Measurements from ENCODE around the gene MPZL2.

MPZL2 gene

GRCh38 chr11:118282606-118283005, 18.5 kb upstream of the MPZL2 start:
- H3K27me3 ChIP-seq (ENCODE audit: insufficient read depth, poor library complexity, severe bottlenecking), result no peaks in the 10 kb centered on the region
- no peak overlapping the region for H3K27ac ChIP-seq (replicated peaks)
- DNase-seq (ENCODE audit: low read depth in 1 of 2, low spot score in 1 of 2), result no peak
- H3K4me3 ChIP-seq (replicated peaks; ENCODE audit: insufficient read depth, low read length), result no peak overlapping the region
- no peak for TF ChIP-seq CTCF (IDR thresholded peaks at IDR 0.05; ENCODE audit: insufficient read depth, low read length)
- TF ChIP-seq POLR2AphosphoS5 (IDR thresholded peaks at IDR 0.05; ENCODE audit: low read depth), result no peak
- TF ChIP-seq GABPA (IDR thresholded peaks at IDR 0.05; ENCODE audit: low read depth), result no peak
- TF ChIP-seq SPI1 (IDR thresholded peaks at IDR 0.05; ENCODE audit: borderline replicate concordance, low read depth), result no peak
- no peak for TF ChIP-seq REST (IDR thresholded peaks at IDR 0.05; ENCODE audit: insufficient replicate concordance, low read depth)

GRCh38 chr11:118281284-118281683, 17.2 kb upstream of the MPZL2 start:
- DNase-seq (ENCODE audit: low read depth in 1 of 2, low spot score in 1 of 2), result no peak
- H3K4me3 ChIP-seq (replicated peaks; ENCODE audit: insufficient read depth, low read length), result no peak overlapping the region

GRCh38 chr11:118277312-118277711, 13.2 kb upstream of the MPZL2 start:
- Histone ChIP-seq H3K27me3 (ENCODE audit: insufficient read depth, poor library complexity, severe bottlenecking) (no peaks in the 10 kb centered on the region), H3K4me3 (replicated peaks; ENCODE audit: insufficient read depth, low read length) (no peak overlapping the region), H3K27ac (replicated peaks) (no peak overlapping the region)
- TF ChIP-seq REST (IDR thresholded peaks at IDR 0.05; ENCODE audit: insufficient replicate concordance, low read depth) (no peak), CTCF (IDR thresholded peaks at IDR 0.05; ENCODE audit: insufficient read depth, low read length) (no peak), GABPA (IDR thresholded peaks at IDR 0.05; ENCODE audit: low read depth) (no peak), POLR2AphosphoS5 (IDR thresholded peaks at IDR 0.05; ENCODE audit: low read depth) (no peak), SPI1 (IDR thresholded peaks at IDR 0.05; ENCODE audit: borderline replicate concordance, low read depth) (no peak)
- no peak for DNase-seq (ENCODE audit: low read depth in 1 of 2, low spot score in 1 of 2)

More at GRCh38 chr11:118281284-118281683, 17.2 kb upstream of the MPZL2 start:
- no peaks in the 10 kb centered on the region for H3K27me3 ChIP-seq (ENCODE audit: insufficient read depth, poor library complexity, severe bottlenecking)
- TF ChIP-seq REST (IDR thresholded peaks at IDR 0.05; ENCODE audit: insufficient replicate concordance, low read depth), result no peak
- TF ChIP-seq SPI1 (IDR thresholded peaks at IDR 0.05; ENCODE audit: borderline replicate concordance, low read depth), result no peak
- no peak for TF ChIP-seq GABPA (IDR thresholded peaks at IDR 0.05; ENCODE audit: low read depth)
- no peak for TF ChIP-seq CTCF (IDR thresholded peaks at IDR 0.05; ENCODE audit: insufficient read depth, low read length)
- TF ChIP-seq POLR2AphosphoS5 (IDR thresholded peaks at IDR 0.05; ENCODE audit: low read depth), result no peak
- no peak overlapping the region for H3K27ac ChIP-seq (replicated peaks)

Measured in HL-60 (cell line).